HepG2 (cell line): ENCODE results near the gene OBI1. TPM values are rescaled to one million over a fixed set of nuclear protein-coding genes. Genes with fewer than 3 reads are reported as not detected.

Source experiments
- ARID5B ChIP-seq: IDR thresholded peaks from 2 replicates; pipeline ENCODE4 v1.4.0; 2020; ENCODE audit warnings: mild to moderate bottlenecking, missing genetic modification reagents
- ETS1 ChIP-seq: sonication (generic); formaldehyde crosslinking; IDR thresholded peaks from 2 replicates; pipeline ENCODE4 v1.4.0; 2020; ENCODE audit warnings: missing genetic modification reagents
- GFI1 ChIP-seq: sonication (generic); formaldehyde crosslinking; IDR thresholded peaks from 2 replicates; pipeline ENCODE4 v1.5.0; 2020; ENCODE audit warnings: missing genetic modification reagents, mild to moderate bottlenecking, borderline replicate concordance
- KLF11 ChIP-seq: IDR thresholded peaks from 2 replicates; pipeline ENCODE4 v1.6.1; 2016; ENCODE audit warnings: missing compliant biosample characterization
- PHB2 ChIP-seq: fragments of 450-650 bp; IDR thresholded peaks from 2 replicates; pipeline ENCODE4 v1.6.1; 2018; ENCODE audit not compliant: partially characterized antibody
- PTBP1 ChIP-seq: fragments of 200-400 bp; formaldehyde crosslinking; IDR thresholded peaks from 2 replicates; pipeline ENCODE4 v1.6.1; 2018; ENCODE audit warnings: low read length, low read depth; ENCODE audit not compliant: poor library complexity, severe bottlenecking
- SALL1 ChIP-seq: sonication (generic); formaldehyde crosslinking; IDR thresholded peaks from 2 replicates; pipeline ENCODE4 v1.8.0; 2022; ENCODE audit warnings: mild to moderate bottlenecking, missing genetic modification reagents
- SMAD1 ChIP-seq: sonication (generic); formaldehyde crosslinking; IDR thresholded peaks from 2 replicates; pipeline ENCODE4 v1.4.0; 2020; ENCODE audit warnings: missing genetic modification reagents, low read depth, mild to moderate bottlenecking, borderline replicate concordance
- ZBTB43 ChIP-seq: sonication (generic); formaldehyde crosslinking; conservative IDR thresholded peaks from 2 replicates; pipeline ENCODE4 v1.4.0; 2020; ENCODE audit warnings: missing genetic modification reagents
- ZFP36 ChIP-seq: fragments of 150-350 bp; IDR thresholded peaks from 2 replicates; pipeline ENCODE4 v1.6.1; 2018; ENCODE audit warnings: borderline replicate concordance, low read length, low read depth; ENCODE audit not compliant: partially characterized antibody
- ZNF160 ChIP-seq: sonication (generic); formaldehyde crosslinking; IDR thresholded peaks from 2 replicates; pipeline ENCODE4 v1.8.0; 2022; ENCODE audit warnings: mild to moderate bottlenecking, inconsistent platforms, missing genetic modification reagents
- ZNF256 ChIP-seq: sonication (generic); formaldehyde crosslinking; conservative IDR thresholded peaks from 2 replicates; pipeline ENCODE4 v1.4.0; 2020; ENCODE audit warnings: missing genetic modification reagents
- ZNF432 ChIP-seq: sonication (generic); formaldehyde crosslinking; IDR thresholded peaks from 2 replicates; pipeline ENCODE4 v1.5.0; 2020; ENCODE audit warnings: missing genetic modification reagents, mild to moderate bottlenecking, borderline replicate concordance
- ZNF687 ChIP-seq: sonication (generic); formaldehyde crosslinking; IDR thresholded peaks from 2 replicates; pipeline ENCODE4 v1.5.1; 2020; ENCODE audit warnings: mild to moderate bottlenecking, missing genetic modification reagents, moderate library complexity
- ZNF850 ChIP-seq: sonication (generic); formaldehyde crosslinking; conservative IDR thresholded peaks from 2 replicates; pipeline ENCODE4 v1.9.0; 2021; ENCODE audit warnings: mild to moderate bottlenecking, missing genetic modification reagents
- ZSCAN30 ChIP-seq: sonication (generic); formaldehyde crosslinking; IDR thresholded peaks from 2 replicates; pipeline ENCODE4 v1.5.0; 2020; ENCODE audit warnings: mild to moderate bottlenecking, missing genetic modification reagents
- ZSCAN9 ChIP-seq: IDR thresholded peaks from 2 replicates; pipeline ENCODE4 v1.6.1; 2016; ENCODE audit warnings: borderline replicate concordance
- polyA plus RNA-seq, 8 experiments: library from polyadenylated mRNA; depleted of rRNA in 3 of 8; stranded (reverse) in 7 of 8; unstranded in 1 of 8; fragments of >200 nt; fragmentation: Illumina TruSeq in 4 of 8; extraction: Trizol in 4 of 8; gene quantifications; 2 replicates each; pipeline versions ENCODE4 v1.2.1 to v1.2.3, GENCODE V29; 2011 to 2016; ENCODE audit warnings: low read depth in 4 of 8, missing spikeins in 1 of 8, mixed read lengths in 1 of 8; ENCODE audit not compliant: insufficient read depth in 1 of 8
- total RNA-seq, 5 experiments: library from RNA; depleted of rRNA; stranded (reverse); fragments of >200 nt; fragmentation: Illumina TruSeq; extraction: Trizol; gene quantifications; 2 replicates each; pipeline ENCODE4 v1.2.3, GENCODE V29; 2016; ENCODE audit warnings: low read depth in 1 of 5

The OBI1 gene
- total and polyA plus RNA-seq, 2 of the 13 experiments (the other 11 are each of a cell fraction or from before 2014, with no cell fraction given), result 7.8 to 23.5 TPM

GRCh38 chr13:78589206-78589605 lies 69.7 kb downstream of the OBI1 start (continued):
- TF ChIP-seq ZSCAN30 (no peak), ETS1 (CRISPR knock-in tag) (no peak), SMAD1 (CRISPR knock-in tag) (no peak), ARID5B (peak; percentile 44; the same call in 1 of the 2 replicates), KLF11 (CRISPR knock-in tag) (peak; percentile 75; the same call in 1 of the 2 replicates), ZNF850 (no peak), ZNF432 (CRISPR knock-in tag) (no peak), ZFP36 (no peak), SALL1 (peak; percentile 38; the same call in 1 of the 2 replicates), ZNF687 (CRISPR knock-in tag) (no peak), PHB2 (no peak), PTBP1 (no peak), ZNF160 (CRISPR knock-in tag) (no peak), GFI1 (no peak), ZSCAN9 (peak; percentile 90; the same call in 1 of the 2 replicates), ZNF256 (CRISPR knock-in tag) (no peak), ZBTB43 (CRISPR knock-in tag) (no peak)
